PC-9 (cell line): Measurements from ENCODE around the gene PRUNE2.

Experiments
- EZH2 ChIP-seq: fragments of 200-600 bp; sonication (generic); IDR thresholded peaks from 2 replicates; pipeline ENCODE4 v1.8.0; 2017; ENCODE audit warnings: antibody characterized with exemption, low read depth
- TF ChIP-seq, protein P1 (sequence below): fragments of 200-600 bp; sonication (generic); conservative IDR thresholded peaks from 2 replicates; pipeline ENCODE4 v1.6.1; 2017; ENCODE audit warnings: mixed run types, antibody characterized with exemption, mild to moderate bottlenecking, moderate library complexity

DNA sequence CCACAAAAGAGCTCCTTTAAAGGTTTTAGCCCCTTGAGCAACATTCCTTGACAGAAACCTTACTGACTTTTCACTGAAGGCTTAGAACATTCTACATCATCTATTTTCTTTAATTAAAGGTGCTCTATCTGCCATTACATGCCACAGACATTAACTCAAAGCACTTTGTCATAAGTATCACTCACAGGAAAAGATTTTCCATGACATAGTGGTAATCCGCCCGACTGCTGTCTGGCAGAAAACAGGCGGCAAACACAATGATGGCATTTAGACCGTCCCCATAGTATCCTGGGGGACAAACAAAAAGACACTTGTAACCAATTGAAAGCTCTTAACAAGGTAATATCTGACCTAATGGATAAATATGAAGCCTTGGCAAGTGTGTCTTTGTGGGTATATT lies 267.9 kb downstream of the PRUNE2 start:
- TF ChIP-seq, protein P1, sequence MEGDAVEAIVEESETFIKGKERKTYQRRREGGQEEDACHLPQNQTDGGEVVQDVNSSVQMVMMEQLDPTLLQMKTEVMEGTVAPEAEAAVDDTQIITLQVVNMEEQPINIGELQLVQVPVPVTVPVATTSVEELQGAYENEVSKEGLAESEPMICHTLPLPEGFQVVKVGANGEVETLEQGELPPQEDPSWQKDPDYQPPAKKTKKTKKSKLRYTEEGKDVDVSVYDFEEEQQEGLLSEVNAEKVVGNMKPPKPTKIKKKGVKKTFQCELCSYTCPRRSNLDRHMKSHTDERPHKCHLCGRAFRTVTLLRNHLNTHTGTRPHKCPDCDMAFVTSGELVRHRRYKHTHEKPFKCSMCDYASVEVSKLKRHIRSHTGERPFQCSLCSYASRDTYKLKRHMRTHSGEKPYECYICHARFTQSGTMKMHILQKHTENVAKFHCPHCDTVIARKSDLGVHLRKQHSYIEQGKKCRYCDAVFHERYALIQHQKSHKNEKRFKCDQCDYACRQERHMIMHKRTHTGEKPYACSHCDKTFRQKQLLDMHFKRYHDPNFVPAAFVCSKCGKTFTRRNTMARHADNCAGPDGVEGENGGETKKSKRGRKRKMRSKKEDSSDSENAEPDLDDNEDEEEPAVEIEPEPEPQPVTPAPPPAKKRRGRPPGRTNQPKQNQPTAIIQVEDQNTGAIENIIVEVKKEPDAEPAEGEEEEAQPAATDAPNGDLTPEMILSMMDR = no peak
- no peak for TF ChIP-seq EZH2
